ENCODE data around the gene LDB2.

DNA sequence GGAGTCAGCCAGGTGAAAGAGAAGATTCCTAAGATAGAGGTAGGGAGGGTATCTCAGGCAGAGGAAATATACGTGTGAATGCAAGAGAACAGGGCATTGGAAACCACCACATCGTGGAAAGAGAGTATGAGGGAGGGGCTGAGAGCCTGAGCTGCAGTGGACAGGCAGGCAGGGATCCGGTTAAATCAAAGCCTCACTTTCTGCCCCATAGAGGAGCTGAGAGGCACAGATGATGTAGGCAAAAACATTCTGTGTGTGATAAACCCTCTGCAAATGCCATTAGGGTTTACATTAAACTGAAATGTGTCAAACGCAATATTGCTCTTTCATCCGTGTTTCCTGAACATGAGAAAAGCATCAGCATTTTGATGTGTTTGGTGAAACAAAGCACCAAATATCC is 374.0 kb downstream of the LDB2 start:
- TF ChIP-seq, protein P1, sequence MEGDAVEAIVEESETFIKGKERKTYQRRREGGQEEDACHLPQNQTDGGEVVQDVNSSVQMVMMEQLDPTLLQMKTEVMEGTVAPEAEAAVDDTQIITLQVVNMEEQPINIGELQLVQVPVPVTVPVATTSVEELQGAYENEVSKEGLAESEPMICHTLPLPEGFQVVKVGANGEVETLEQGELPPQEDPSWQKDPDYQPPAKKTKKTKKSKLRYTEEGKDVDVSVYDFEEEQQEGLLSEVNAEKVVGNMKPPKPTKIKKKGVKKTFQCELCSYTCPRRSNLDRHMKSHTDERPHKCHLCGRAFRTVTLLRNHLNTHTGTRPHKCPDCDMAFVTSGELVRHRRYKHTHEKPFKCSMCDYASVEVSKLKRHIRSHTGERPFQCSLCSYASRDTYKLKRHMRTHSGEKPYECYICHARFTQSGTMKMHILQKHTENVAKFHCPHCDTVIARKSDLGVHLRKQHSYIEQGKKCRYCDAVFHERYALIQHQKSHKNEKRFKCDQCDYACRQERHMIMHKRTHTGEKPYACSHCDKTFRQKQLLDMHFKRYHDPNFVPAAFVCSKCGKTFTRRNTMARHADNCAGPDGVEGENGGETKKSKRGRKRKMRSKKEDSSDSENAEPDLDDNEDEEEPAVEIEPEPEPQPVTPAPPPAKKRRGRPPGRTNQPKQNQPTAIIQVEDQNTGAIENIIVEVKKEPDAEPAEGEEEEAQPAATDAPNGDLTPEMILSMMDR (IDR thresholded peaks at IDR 0.05) = no peak
- TF ChIP-seq POLR2A (IDR thresholded peaks at IDR 0.05) = no peak

Data from uterus (tissue), 2 donors.